Measurements from ENCODE around the gene TOP2A. TPM values are rescaled to one million over a fixed set of nuclear protein-coding genes. Genes with fewer than 3 reads are reported as not detected.
"Not testable (repeated sequence)": the region's sequence is repeated elsewhere in the genome, so short reads cannot be mapped to it uniquely, and the experiment has no call there.

Gene TOP2A
- total RNA-seq, 1 donor from 2014 or later, result 0.79 TPM

- Histone ChIP-seq H3K27me3 (ENCODE audit: control insufficient read depth, insufficient read depth, low read length) (no peaks in the 10 kb centered on the region), H3K4me3 (ENCODE audit: low read depth, low read length) (no peak overlapping the region), H3K36me3 (ENCODE audit: control insufficient read depth, insufficient read depth, low read length) (no peaks in the 10 kb centered on the region)
- no peak for TF ChIP-seq CTCF (IDR thresholded peaks at IDR 0.05; ENCODE audit: insufficient read depth, low read length, severe bottlenecking)
- FAIRE-seq, result no peak
- DNase-seq (ENCODE audit: low read depth), result no peak
Observed at GRCh38 chr17:40374821-40375498, 42.7 kb downstream of the TOP2A start.

- no peaks in the 10 kb centered on the region for H3K27me3 ChIP-seq (ENCODE audit: control insufficient read depth, insufficient read depth, low read length)
- DNase-seq (ENCODE audit: low read depth) (no peak), FAIRE-seq (no peak)
- no peak for TF ChIP-seq CTCF (IDR thresholded peaks at IDR 0.05; ENCODE audit: insufficient read depth, low read length, severe bottlenecking)
- no peaks in the 10 kb centered on the region for H3K36me3 ChIP-seq (ENCODE audit: control insufficient read depth, insufficient read depth, low read length)
- no peak overlapping the region for H3K4me3 ChIP-seq (ENCODE audit: low read depth, low read length)
Observed at GRCh38 chr17:40373999-40374398, 43.7 kb downstream of the TOP2A start.

GRCh38 chr17:40373324-40373723, 44.4 kb downstream of the TOP2A start:
- TF ChIP-seq CTCF (IDR thresholded peaks at IDR 0.05; ENCODE audit: insufficient read depth, low read length, severe bottlenecking), result no peak
- peak; percentile 91 for DNase-seq (ENCODE audit: low read depth)
- H3K36me3 ChIP-seq (ENCODE audit: control insufficient read depth, insufficient read depth, low read length), result no peaks in the 10 kb centered on the region
- no peak overlapping the region for H3K4me3 ChIP-seq (ENCODE audit: low read depth, low read length)
- FAIRE-seq, result no peak
- H3K27me3 ChIP-seq (ENCODE audit: control insufficient read depth, insufficient read depth, low read length), result no peaks in the 10 kb centered on the region

GRCh38 chr17:40372644-40373043, 45.1 kb downstream of the TOP2A start:
- H3K4me3 ChIP-seq (ENCODE audit: low read depth, low read length); H3K27me3 ChIP-seq (ENCODE audit: control insufficient read depth, insufficient read depth, low read length); H3K36me3 ChIP-seq (ENCODE audit: control insufficient read depth, insufficient read depth, low read length); FAIRE-seq; DNase-seq (ENCODE audit: low read depth): not testable (repeated sequence)

- TF ChIP-seq CTCF (IDR thresholded peaks at IDR 0.05; ENCODE audit: insufficient read depth, low read length, severe bottlenecking), result no peak
- DNase-seq (ENCODE audit: low read depth) (no peak), FAIRE-seq (no peak)
- Histone ChIP-seq H3K36me3 (ENCODE audit: control insufficient read depth, insufficient read depth, low read length) (no peaks in the 10 kb centered on the region), H3K27me3 (ENCODE audit: control insufficient read depth, insufficient read depth, low read length) (no peaks in the 10 kb centered on the region), H3K4me3 (ENCODE audit: low read depth, low read length) (no peak overlapping the region)
Observed at GRCh38 chr17:40372031-40372430, 45.7 kb downstream of the TOP2A start.

GRCh38 chr17:40371261-40371929, 46.3 kb downstream of the TOP2A start:
- Histone ChIP-seq H3K27me3 (ENCODE audit: control insufficient read depth, insufficient read depth, low read length) (no peaks in the 10 kb centered on the region), H3K4me3 (ENCODE audit: low read depth, low read length) (no peak overlapping the region), H3K36me3 (ENCODE audit: control insufficient read depth, insufficient read depth, low read length) (no peaks in the 10 kb centered on the region)
- FAIRE-seq (no peak), DNase-seq (ENCODE audit: low read depth) (no peak)
- no peak for TF ChIP-seq CTCF (IDR thresholded peaks at IDR 0.05; ENCODE audit: insufficient read depth, low read length, severe bottlenecking)
